ENCODE results near the gene TICRR. TPM values are rescaled to one million over a fixed set of nuclear protein-coding genes. Genes with fewer than 3 reads are reported as not detected.

TICRR gene
- total and polyA plus RNA-seq, 2 of the 13 experiments (the other 11 are each of a cell fraction or from before 2014, with no cell fraction given) = 4.1 to 14.3 TPM

GRCh38 chr15:89575656-89576416 is 567 bp downstream of the TICRR start (continued):
- TF ChIP-seq, protein P1, sequence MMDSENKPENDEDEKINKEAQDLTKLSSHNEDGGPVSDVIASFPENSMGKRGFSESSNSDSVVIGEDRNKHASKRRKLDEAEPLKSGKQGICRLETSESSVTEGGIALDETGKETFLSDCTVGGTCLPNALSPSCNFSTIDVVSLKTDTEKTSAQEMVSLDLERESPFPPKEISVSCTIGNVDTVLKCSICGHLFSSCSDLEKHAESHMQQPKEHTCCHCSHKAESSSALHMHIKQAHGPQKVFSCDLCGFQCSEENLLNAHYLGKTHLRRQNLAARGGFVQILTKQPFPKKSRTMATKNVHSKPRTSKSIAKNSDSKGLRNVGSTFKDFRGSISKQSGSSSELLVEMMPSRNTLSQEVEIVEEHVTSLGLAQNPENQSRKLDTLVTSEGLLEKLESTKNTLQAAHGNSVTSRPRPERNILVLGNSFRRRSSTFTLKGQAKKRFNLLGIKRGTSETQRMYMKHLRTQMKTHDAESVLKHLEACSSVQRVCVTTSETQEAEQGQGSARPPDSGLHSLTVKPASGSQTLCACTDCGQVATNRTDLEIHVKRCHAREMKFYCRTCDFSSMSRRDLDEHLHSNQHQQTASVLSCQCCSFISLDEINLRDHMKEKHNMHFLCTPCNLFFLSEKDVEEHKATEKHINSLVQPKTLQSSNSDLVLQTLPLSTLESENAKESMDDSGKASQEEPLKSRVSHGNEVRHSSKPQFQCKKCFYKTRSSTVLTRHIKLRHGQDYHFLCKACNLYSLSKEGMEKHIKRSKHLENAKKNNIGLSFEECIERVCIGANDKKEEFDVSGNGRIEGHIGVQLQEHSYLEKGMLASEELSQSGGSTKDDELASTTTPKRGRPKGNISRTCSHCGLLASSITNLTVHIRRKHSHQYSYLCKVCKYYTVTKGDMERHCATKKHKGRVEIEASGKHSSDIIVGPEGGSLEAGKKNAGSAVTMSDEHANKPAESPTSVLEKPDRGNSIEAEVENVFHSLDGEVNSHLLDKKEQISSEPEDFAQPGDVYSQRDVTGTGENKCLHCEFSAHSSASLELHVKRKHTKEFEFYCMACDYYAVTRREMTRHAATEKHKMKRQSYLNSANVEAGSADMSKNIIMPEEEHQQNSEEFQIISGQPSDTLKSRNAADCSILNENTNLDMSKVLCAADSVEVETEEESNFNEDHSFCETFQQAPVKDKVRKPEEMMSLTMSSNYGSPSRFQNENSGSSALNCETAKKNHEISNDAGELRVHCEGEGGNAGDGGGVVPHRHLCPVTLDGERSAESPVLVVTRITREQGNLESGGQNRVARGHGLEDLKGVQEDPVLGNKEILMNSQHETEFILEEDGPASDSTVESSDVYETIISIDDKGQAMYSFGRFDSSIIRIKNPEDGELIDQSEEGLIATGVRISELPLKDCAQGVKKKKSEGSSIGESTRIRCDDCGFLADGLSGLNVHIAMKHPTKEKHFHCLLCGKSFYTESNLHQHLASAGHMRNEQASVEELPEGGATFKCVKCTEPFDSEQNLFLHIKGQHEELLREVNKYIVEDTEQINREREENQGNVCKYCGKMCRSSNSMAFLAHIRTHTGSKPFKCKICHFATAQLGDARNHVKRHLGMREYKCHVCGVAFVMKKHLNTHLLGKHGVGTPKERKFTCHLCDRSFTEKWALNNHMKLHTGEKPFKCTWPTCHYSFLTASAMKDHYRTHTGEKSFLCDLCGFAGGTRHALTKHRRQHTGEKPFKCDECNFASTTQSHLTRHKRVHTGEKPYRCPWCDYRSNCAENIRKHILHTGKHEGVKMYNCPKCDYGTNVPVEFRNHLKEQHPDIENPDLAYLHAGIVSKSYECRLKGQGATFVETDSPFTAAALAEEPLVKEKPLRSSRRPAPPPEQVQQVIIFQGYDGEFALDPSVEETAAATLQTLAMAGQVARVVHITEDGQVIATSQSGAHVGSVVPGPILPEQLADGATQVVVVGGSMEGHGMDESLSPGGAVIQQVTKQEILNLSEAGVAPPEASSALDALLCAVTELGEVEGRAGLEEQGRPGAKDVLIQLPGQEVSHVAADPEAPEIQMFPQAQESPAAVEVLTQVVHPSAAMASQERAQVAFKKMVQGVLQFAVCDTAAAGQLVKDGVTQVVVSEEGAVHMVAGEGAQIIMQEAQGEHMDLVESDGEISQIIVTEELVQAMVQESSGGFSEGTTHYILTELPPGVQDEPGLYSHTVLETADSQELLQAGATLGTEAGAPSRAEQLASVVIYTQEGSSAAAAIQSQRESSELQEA (CRISPR knock-in tag; IDR thresholded peaks at IDR 0.05; ENCODE audit: not compliant biosample characterization) = no peak
- TF ChIP-seq SNAPC5 (CRISPR knock-in tag; IDR thresholded peaks at IDR 0.05; ENCODE audit: borderline replicate concordance) = no peak
- TF ChIP-seq MEF2D (CRISPR knock-in tag; IDR thresholded peaks at IDR 0.05) = no peak
- no peak for TF ChIP-seq BRD4 (CRISPR knock-in tag; IDR thresholded peaks at IDR 0.05)
- no peak for TF ChIP-seq GTF2F1 (IDR thresholded peaks at IDR 0.05; ENCODE audit: low read length)
- TF ChIP-seq ZNF549 (CRISPR knock-in tag; IDR thresholded peaks at IDR 0.05) = no peak
- TF ChIP-seq NKX3-1 (CRISPR knock-in tag; IDR thresholded peaks at IDR 0.05) = no peak
- TF ChIP-seq ZNF510 (CRISPR knock-in tag; IDR thresholded peaks at IDR 0.05; ENCODE audit: low read depth) = no peak
- TF ChIP-seq REL (CRISPR knock-in tag; conservative IDR thresholded peaks at IDR 0.05) = no peak
- TF ChIP-seq MTA1 (CRISPR knock-in tag; IDR thresholded peaks at IDR 0.05; ENCODE audit: borderline replicate concordance) = peak; percentile 50; the same call in 1 of the 2 replicates
- no peak for TF ChIP-seq SRSF1 (optimal IDR thresholded peaks at IDR 0.05; ENCODE audit: low read depth, low read length)
- TF ChIP-seq YEATS2 (CRISPR knock-in tag; IDR thresholded peaks at IDR 0.05; ENCODE audit: borderline replicate concordance) = no peak
- no peak for TF ChIP-seq PLRG1 (conservative IDR thresholded peaks at IDR 0.05)
- peak; percentile 93; the same call in 1 of the 2 replicates for TF ChIP-seq ZNF138 (CRISPR knock-in tag; IDR thresholded peaks at IDR 0.05; ENCODE audit: low read depth)
- peak; percentile 40; the same call in 1 of the 2 replicates for TF ChIP-seq ZNF772 (CRISPR knock-in tag; IDR thresholded peaks at IDR 0.05)
- no peak for TF ChIP-seq SMARCE1 (IDR thresholded peaks at IDR 0.05; ENCODE audit: borderline replicate concordance)
- peak; percentile 19; the same call in 1 of the 2 replicates for TF ChIP-seq TAF1 (CRISPR knock-in tag; IDR thresholded peaks at IDR 0.05)
- no peak for TF ChIP-seq ZNF101 (CRISPR knock-in tag; IDR thresholded peaks at IDR 0.05; ENCODE audit: borderline replicate concordance, low read depth)
- TF ChIP-seq ZNF263 (CRISPR knock-in tag; IDR thresholded peaks at IDR 0.05) = 0 out of 2 replicates have a peak, but pooled peaks have one; percentile 0
- no peak for TF ChIP-seq ZNF34 (CRISPR knock-in tag; IDR thresholded peaks at IDR 0.05; ENCODE audit: borderline replicate concordance)
- no peak for TF ChIP-seq ZNF24 (IDR thresholded peaks at IDR 0.05)
- no peak for TF ChIP-seq CBX1 (IDR thresholded peaks at IDR 0.05; ENCODE audit: low read depth)
- TF ChIP-seq MBNL3 (CRISPR knock-in tag; conservative IDR thresholded peaks at IDR 0.05) = no peak
- no peak for TF ChIP-seq KDM1A (CRISPR knock-in tag; IDR thresholded peaks at IDR 0.05)
